ENCODE data around the gene HOXB9. TPM values are rescaled to one million over a fixed set of nuclear protein-coding genes. Genes with fewer than 3 reads are reported as not detected.
A peak's percentile ranks its signal among the peaks of the same experiment; 100 is the strongest.

The HOXB9 gene
- total RNA-seq, 1 experiment from 2014 or later, result 65.9 TPM

GRCh38 chr17:48643697-48644012 lies 17.5 kb upstream of the HOXB9 start:
- TF ChIP-seq TCF7L2 (IDR thresholded peaks at IDR 0.05; ENCODE audit: low read depth, low read length), result no peak
- TF ChIP-seq POLR2AphosphoS5 (IDR thresholded peaks at IDR 0.05; ENCODE audit: low read depth, low read length), result no peak
- no peak for TF ChIP-seq SIN3A (IDR thresholded peaks at IDR 0.05; ENCODE audit: borderline replicate concordance, insufficient read depth, low read depth, low read length)
- TF ChIP-seq, protein P1, sequence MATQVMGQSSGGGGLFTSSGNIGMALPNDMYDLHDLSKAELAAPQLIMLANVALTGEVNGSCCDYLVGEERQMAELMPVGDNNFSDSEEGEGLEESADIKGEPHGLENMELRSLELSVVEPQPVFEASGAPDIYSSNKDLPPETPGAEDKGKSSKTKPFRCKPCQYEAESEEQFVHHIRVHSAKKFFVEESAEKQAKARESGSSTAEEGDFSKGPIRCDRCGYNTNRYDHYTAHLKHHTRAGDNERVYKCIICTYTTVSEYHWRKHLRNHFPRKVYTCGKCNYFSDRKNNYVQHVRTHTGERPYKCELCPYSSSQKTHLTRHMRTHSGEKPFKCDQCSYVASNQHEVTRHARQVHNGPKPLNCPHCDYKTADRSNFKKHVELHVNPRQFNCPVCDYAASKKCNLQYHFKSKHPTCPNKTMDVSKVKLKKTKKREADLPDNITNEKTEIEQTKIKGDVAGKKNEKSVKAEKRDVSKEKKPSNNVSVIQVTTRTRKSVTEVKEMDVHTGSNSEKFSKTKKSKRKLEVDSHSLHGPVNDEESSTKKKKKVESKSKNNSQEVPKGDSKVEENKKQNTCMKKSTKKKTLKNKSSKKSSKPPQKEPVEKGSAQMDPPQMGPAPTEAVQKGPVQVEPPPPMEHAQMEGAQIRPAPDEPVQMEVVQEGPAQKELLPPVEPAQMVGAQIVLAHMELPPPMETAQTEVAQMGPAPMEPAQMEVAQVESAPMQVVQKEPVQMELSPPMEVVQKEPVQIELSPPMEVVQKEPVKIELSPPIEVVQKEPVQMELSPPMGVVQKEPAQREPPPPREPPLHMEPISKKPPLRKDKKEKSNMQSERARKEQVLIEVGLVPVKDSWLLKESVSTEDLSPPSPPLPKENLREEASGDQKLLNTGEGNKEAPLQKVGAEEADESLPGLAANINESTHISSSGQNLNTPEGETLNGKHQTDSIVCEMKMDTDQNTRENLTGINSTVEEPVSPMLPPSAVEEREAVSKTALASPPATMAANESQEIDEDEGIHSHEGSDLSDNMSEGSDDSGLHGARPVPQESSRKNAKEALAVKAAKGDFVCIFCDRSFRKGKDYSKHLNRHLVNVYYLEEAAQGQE (IDR thresholded peaks at IDR 0.05; ENCODE audit: insufficient read depth in 1 of 2, low read depth in 2 of 2, low read length in 1 of 2), result no peak
- TF ChIP-seq, protein P2, sequence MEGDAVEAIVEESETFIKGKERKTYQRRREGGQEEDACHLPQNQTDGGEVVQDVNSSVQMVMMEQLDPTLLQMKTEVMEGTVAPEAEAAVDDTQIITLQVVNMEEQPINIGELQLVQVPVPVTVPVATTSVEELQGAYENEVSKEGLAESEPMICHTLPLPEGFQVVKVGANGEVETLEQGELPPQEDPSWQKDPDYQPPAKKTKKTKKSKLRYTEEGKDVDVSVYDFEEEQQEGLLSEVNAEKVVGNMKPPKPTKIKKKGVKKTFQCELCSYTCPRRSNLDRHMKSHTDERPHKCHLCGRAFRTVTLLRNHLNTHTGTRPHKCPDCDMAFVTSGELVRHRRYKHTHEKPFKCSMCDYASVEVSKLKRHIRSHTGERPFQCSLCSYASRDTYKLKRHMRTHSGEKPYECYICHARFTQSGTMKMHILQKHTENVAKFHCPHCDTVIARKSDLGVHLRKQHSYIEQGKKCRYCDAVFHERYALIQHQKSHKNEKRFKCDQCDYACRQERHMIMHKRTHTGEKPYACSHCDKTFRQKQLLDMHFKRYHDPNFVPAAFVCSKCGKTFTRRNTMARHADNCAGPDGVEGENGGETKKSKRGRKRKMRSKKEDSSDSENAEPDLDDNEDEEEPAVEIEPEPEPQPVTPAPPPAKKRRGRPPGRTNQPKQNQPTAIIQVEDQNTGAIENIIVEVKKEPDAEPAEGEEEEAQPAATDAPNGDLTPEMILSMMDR (IDR thresholded peaks at IDR 0.05), result no peak
- Histone ChIP-seq H3K27me3 (ENCODE audit: control insufficient read depth, insufficient read depth, low read length) (no peaks in the 10 kb centered on the region), H3K36me3 (ENCODE audit: control insufficient read depth, insufficient read depth, low read length) (peaks cover 9% of the 10 kb centered on the region; the same call in 1 of the 2 replicates), H3K27ac (ENCODE audit: low read length) (peak overlapping the region; percentile 99), H3K4me1 (ENCODE audit: control insufficient read depth, insufficient read depth, low read length) (peaks cover 42% of the 10 kb centered on the region), H3K4me3 (ENCODE audit: low read depth in 2 of 2, low read length in 2 of 2) (no peak overlapping the region), H3K9me3 (ENCODE audit: control insufficient read depth, insufficient read depth, low read depth, low read length) (no peaks in the 10 kb centered on the region)
- no TSS peak for BruUV-seq (replicated peaks)
- POLR2A ChIA-PET, result interaction anchor here (0.7 kb wide), 1 partner anchor 230 kb away, joined by 4 read pairs; no protein-coding TSS in a partner anchor
- DNase-seq (ENCODE audit: low read depth, low spot score) (no peak), ATAC-seq (no peak)
- intact Hi-C loops (cut with micrococcal nuclease; ENCODE audit: unreplicated experiment) (no loop called here), in situ Hi-C loops (cut with HindIII; ENCODE audit: low pct_unique_long_range_greater_than_20kb, low sequenced_read_pairs) (no loop called here)
- CTCF ChIA-PET, result interaction anchor here (0.5 kb wide), 1 partner anchor 47 kb away, joined by 4 read pairs; no protein-coding TSS in a partner anchor

- H3K36me3 ChIP-seq (ENCODE audit: control insufficient read depth, insufficient read depth, low read length), result peaks cover 9% of the 10 kb centered on the region; the same call in 1 of the 2 replicates
- in situ Hi-C loops (cut with HindIII; ENCODE audit: low pct_unique_long_range_greater_than_20kb, low sequenced_read_pairs), result no loop called here
- H3K9me3 ChIP-seq (ENCODE audit: control insufficient read depth, insufficient read depth, low read depth, low read length), result no peaks in the 10 kb centered on the region
- peak overlapping the region; percentile 99; the same call in 1 of the 2 replicates for H3K27ac ChIP-seq (ENCODE audit: low read length)
- no TSS peak for BruUV-seq (replicated peaks)
- intact Hi-C loops (cut with micrococcal nuclease; ENCODE audit: unreplicated experiment), result no loop called here
- TF ChIP-seq, protein P1 (IDR thresholded peaks at IDR 0.05; ENCODE audit: insufficient read depth in 1 of 2, low read depth in 2 of 2, low read length in 1 of 2), result no peak
- TF ChIP-seq, protein P2 (IDR thresholded peaks at IDR 0.05), result no peak
- no peak for TF ChIP-seq POLR2AphosphoS5 (IDR thresholded peaks at IDR 0.05; ENCODE audit: low read depth, low read length)
- DNase-seq (ENCODE audit: low read depth, low spot score) (no peak), ATAC-seq (no peak)
- POLR2A ChIA-PET, result no interaction called here
- CTCF ChIA-PET, result interaction anchor here (0.5 kb wide), 1 partner anchor 48 kb away, joined by 4 read pairs; no protein-coding TSS in a partner anchor
- no peaks in the 10 kb centered on the region for H3K27me3 ChIP-seq (ENCODE audit: control insufficient read depth, insufficient read depth, low read length)
- no peak overlapping the region for H3K4me3 ChIP-seq (ENCODE audit: low read depth in 2 of 2, low read length in 2 of 2)
- peaks cover 47% of the 10 kb centered on the region for H3K4me1 ChIP-seq (ENCODE audit: control insufficient read depth, insufficient read depth, low read length)
Observed at GRCh38 chr17:48642843-48643696, 16.9 kb upstream of the HOXB9 start.

Measured in Panc1 (cell line).